B cell (primary cell): ENCODE measurements around the gene SLC35F3.

Experiments
- EZH2 ChIP-seq: IDR thresholded peaks from 2 replicates; pipeline ENCODE4 v1.6.1; 2012; ENCODE audit warnings: borderline replicate concordance, low read depth, mild to moderate bottlenecking, moderate library complexity, low read length; ENCODE audit not compliant: insufficient read depth, poor library complexity, severe bottlenecking
- TF ChIP-seq, protein P1 (sequence below): fragments of 200-600 bp; IDR thresholded peaks from one replicate; pipeline ENCODE4 v1.8.0; 2022; ENCODE audit warnings: antibody characterized with exemption, mild to moderate bottlenecking

DNA sequence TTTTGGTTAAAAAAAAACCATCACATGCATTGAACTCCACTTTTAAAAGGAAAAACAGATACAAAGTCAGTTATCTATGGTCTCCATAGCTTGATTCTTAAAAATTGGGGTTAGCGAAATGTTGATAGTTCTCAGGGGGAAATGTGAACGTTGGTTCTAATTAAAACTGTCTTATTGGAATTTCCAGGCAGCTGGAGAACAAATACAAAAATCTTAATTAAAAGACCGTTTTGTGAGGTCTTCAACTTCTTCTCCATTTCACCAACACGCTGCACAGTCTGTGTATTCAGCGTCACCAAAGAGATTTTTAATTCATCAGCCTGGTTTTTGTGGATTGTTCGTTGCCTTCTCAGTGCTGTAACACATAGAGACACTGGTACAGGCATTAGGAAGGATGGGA, 369.5 kb downstream of the SLC35F3 start:
- TF ChIP-seq, protein P1, sequence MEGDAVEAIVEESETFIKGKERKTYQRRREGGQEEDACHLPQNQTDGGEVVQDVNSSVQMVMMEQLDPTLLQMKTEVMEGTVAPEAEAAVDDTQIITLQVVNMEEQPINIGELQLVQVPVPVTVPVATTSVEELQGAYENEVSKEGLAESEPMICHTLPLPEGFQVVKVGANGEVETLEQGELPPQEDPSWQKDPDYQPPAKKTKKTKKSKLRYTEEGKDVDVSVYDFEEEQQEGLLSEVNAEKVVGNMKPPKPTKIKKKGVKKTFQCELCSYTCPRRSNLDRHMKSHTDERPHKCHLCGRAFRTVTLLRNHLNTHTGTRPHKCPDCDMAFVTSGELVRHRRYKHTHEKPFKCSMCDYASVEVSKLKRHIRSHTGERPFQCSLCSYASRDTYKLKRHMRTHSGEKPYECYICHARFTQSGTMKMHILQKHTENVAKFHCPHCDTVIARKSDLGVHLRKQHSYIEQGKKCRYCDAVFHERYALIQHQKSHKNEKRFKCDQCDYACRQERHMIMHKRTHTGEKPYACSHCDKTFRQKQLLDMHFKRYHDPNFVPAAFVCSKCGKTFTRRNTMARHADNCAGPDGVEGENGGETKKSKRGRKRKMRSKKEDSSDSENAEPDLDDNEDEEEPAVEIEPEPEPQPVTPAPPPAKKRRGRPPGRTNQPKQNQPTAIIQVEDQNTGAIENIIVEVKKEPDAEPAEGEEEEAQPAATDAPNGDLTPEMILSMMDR = no peak
- no peak for TF ChIP-seq EZH2
